Progenitor cell of endocrine pancreas (in vitro differentiated cells): ENCODE data around the gene UGT1A8. TPM values are rescaled to one million over a fixed set of nuclear protein-coding genes. Genes with fewer than 3 reads are reported as not detected.

Source experiments
- DNase-seq: peaks from one replicate; pipeline ENCODE4 v3.0.0; 2021; ENCODE audit warnings: low spot score; ENCODE audit not compliant: unreplicated experiment
- H3K27ac Mint-ChIP-seq: 2 replicates; pipeline ENCODE4 v1.8.0; 2021; ENCODE audit warnings: mild to moderate bottlenecking, moderate library complexity, mixed read lengths
- H3K27me3 Mint-ChIP-seq: 2 replicates; pipeline ENCODE4 v1.8.0; 2021; ENCODE audit warnings: mixed read lengths
- H3K36me3 Mint-ChIP-seq: 2 replicates; pipeline ENCODE4 v1.8.0; 2022; ENCODE audit warnings: mixed read lengths; ENCODE audit not compliant: insufficient read depth
- H3K4me1 Mint-ChIP-seq: 2 replicates; pipeline ENCODE4 v1.8.0; 2021; ENCODE audit warnings: low read depth, mixed read lengths
- H3K4me3 Mint-ChIP-seq: 2 replicates; pipeline ENCODE4 v1.8.0; 2021; ENCODE audit warnings: low read depth, mild to moderate bottlenecking, moderate library complexity, mixed read lengths
- H3K9me3 Mint-ChIP-seq: 2 replicates; pipeline ENCODE4 v1.8.0; 2021; ENCODE audit warnings: low read depth, mixed read lengths
- total RNA-seq: library from RNA; stranded (reverse); gene quantifications from 2 replicates; pipeline ENCODE4 v1.2.1, GENCODE V29; 2021
- TF ChIP-seq, protein P1 (sequence below): fragments of 200-600 bp; sonication (generic); IDR thresholded peaks from one replicate; pipeline ENCODE4 v1.5.0; 2021; ENCODE audit warnings: antibody characterized with exemption, mild to moderate bottlenecking; ENCODE audit not compliant: unreplicated experiment

Gene UGT1A8
- total RNA-seq, 1 donor from 2014 or later, result not detected

GRCh38 chr2:233766416-233766815, 149.0 kb downstream of the UGT1A8 start:
- H3K27me3 Mint-ChIP-seq, result peaks cover 23% of the 10 kb centered on the region
- H3K27ac Mint-ChIP-seq, result no peak overlapping the region
- no peaks in the 10 kb centered on the region for H3K36me3 Mint-ChIP-seq
- TF ChIP-seq, protein P1, sequence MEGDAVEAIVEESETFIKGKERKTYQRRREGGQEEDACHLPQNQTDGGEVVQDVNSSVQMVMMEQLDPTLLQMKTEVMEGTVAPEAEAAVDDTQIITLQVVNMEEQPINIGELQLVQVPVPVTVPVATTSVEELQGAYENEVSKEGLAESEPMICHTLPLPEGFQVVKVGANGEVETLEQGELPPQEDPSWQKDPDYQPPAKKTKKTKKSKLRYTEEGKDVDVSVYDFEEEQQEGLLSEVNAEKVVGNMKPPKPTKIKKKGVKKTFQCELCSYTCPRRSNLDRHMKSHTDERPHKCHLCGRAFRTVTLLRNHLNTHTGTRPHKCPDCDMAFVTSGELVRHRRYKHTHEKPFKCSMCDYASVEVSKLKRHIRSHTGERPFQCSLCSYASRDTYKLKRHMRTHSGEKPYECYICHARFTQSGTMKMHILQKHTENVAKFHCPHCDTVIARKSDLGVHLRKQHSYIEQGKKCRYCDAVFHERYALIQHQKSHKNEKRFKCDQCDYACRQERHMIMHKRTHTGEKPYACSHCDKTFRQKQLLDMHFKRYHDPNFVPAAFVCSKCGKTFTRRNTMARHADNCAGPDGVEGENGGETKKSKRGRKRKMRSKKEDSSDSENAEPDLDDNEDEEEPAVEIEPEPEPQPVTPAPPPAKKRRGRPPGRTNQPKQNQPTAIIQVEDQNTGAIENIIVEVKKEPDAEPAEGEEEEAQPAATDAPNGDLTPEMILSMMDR, result no peak
- no peaks in the 10 kb centered on the region for H3K9me3 Mint-ChIP-seq
- H3K4me1 Mint-ChIP-seq, result peaks cover 2% of the 10 kb centered on the region
- DNase-seq, result no peak
- H3K4me3 Mint-ChIP-seq, result no peak overlapping the region

DNA sequence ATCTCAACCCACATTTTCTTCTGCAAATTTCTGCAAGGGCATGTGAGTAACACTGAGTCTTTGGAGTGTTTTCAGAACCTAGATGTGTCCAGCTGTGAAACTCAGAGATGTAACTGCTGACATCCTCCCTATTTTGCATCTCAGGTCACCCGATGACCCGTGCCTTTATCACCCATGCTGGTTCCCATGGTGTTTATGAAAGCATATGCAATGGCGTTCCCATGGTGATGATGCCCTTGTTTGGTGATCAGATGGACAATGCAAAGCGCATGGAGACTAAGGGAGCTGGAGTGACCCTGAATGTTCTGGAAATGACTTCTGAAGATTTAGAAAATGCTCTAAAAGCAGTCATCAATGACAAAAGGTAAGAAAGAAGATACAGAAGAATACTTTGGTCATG, 150.6 kb downstream of the UGT1A8 start:
- peaks cover 23% of the 10 kb centered on the region for H3K27me3 Mint-ChIP-seq
- TF ChIP-seq, protein P1, result no peak
- no peaks in the 10 kb centered on the region for H3K4me1 Mint-ChIP-seq
- H3K4me3 Mint-ChIP-seq, result no peak overlapping the region
- no peaks in the 10 kb centered on the region for H3K9me3 Mint-ChIP-seq
- H3K36me3 Mint-ChIP-seq, result no peaks in the 10 kb centered on the region
- no peak overlapping the region for H3K27ac Mint-ChIP-seq
- no peak for DNase-seq

DNA sequence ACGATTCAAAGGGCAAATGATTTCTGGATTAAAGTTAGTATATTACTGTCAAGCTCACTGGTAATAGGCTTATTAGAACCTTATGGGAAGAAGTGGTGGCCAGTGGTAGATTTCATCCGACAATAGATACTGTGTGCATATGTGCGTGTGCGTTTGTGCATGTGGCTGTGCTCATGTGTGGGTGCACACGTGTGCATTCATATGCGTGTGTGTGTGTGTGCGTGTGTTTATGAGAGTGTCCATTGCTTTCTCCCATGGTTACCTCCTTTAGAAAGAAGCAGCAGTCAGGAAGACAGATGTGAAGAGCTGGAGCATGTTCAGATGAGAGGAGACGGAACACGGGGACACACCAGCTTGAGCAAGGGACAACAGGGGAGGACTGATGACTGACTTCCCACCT, 151.8 kb downstream of the UGT1A8 start:
- Mint-ChIP-seq H3K4me1 (no peaks in the 10 kb centered on the region), H3K27me3 (peaks cover 16% of the 10 kb centered on the region), H3K9me3 (no peaks in the 10 kb centered on the region), H3K27ac (no peak overlapping the region), H3K4me3 (no peak overlapping the region), H3K36me3 (no peaks in the 10 kb centered on the region)
- DNase-seq, result no peak
- TF ChIP-seq, protein P1, result no peak

- H3K4me1 Mint-ChIP-seq, result no peaks in the 10 kb centered on the region
- H3K27ac Mint-ChIP-seq, result no peak overlapping the region
- H3K4me3 Mint-ChIP-seq, result no peak overlapping the region
- peaks cover 3% of the 10 kb centered on the region for H3K9me3 Mint-ChIP-seq
- no peak for DNase-seq
- TF ChIP-seq, protein P1, result no peak
- peaks cover 7% of the 10 kb centered on the region for H3K27me3 Mint-ChIP-seq
- no peaks in the 10 kb centered on the region for H3K36me3 Mint-ChIP-seq
Observed at GRCh38 chr2:233772153-233772552, 154.7 kb downstream of the UGT1A8 start.

- Mint-ChIP-seq H3K9me3 (peaks cover 3% of the 10 kb centered on the region), H3K4me3 (no peak overlapping the region), H3K36me3 (no peaks in the 10 kb centered on the region), H3K27me3 (peaks cover 4% of the 10 kb centered on the region), H3K27ac (no peak overlapping the region), H3K4me1 (no peaks in the 10 kb centered on the region)
- no peak for DNase-seq
- TF ChIP-seq, protein P1, result no peak
Observed at GRCh38 chr2:233772583-233772982, 155.2 kb downstream of the UGT1A8 start.
